ENCODE results near the gene SPAG16.

DNA sequence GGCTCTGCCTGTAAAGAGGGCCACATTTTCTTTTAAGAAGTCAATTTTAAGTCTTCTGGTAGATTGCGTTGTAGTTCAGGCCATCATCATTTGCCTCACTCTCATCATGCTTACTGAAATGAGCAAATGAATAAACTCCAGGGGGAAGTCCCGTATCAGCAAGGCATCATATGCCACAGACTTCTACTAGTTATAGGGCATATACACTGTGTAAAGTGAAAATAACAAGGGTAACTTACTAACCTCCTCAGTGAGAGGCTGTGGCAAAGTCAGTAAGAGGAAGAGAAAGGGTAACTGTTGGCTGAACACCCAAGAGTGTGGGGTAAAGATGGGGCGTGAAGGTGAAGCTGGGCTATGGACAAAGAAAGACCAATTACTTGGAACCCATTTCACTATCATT, 456.2 kb downstream of the SPAG16 start:
- TF ChIP-seq, protein P1, sequence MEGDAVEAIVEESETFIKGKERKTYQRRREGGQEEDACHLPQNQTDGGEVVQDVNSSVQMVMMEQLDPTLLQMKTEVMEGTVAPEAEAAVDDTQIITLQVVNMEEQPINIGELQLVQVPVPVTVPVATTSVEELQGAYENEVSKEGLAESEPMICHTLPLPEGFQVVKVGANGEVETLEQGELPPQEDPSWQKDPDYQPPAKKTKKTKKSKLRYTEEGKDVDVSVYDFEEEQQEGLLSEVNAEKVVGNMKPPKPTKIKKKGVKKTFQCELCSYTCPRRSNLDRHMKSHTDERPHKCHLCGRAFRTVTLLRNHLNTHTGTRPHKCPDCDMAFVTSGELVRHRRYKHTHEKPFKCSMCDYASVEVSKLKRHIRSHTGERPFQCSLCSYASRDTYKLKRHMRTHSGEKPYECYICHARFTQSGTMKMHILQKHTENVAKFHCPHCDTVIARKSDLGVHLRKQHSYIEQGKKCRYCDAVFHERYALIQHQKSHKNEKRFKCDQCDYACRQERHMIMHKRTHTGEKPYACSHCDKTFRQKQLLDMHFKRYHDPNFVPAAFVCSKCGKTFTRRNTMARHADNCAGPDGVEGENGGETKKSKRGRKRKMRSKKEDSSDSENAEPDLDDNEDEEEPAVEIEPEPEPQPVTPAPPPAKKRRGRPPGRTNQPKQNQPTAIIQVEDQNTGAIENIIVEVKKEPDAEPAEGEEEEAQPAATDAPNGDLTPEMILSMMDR (IDR thresholded peaks at IDR 0.05; ENCODE audit: low read depth, low read length), result no peak
- TF ChIP-seq EZH2phosphoT487 (IDR thresholded peaks at IDR 0.05; ENCODE audit: low read depth), result no peak
